Glomerular visceral epithelial cell (primary cell): ENCODE measurements around the gene PTGER3.
"Not testable (repeated sequence)": the region's sequence is repeated elsewhere in the genome, so short reads cannot be mapped to it uniquely, and the experiment has no call there.

Experiments used
- DNase-seq: peaks from one replicate; pipeline ENCODE4 v3.0.0-alpha.2; 2016; ENCODE audit errors: extremely low spot score

Gene PTGER3

GRCh38 chr1:70948396-70949017 is 99.1 kb downstream of the PTGER3 start:
- no peak for DNase-seq

- DNase-seq, result no peak
Measured at GRCh38 chr1:70947835-70948234, 99.8 kb downstream of the PTGER3 start.

- no peak for DNase-seq
Measured at GRCh38 chr1:70945676-70946075, 101.9 kb downstream of the PTGER3 start.

GRCh38 chr1:70945251-70945650 is 102.4 kb downstream of the PTGER3 start:
- no peak for DNase-seq

GRCh38 chr1:70941563-70941962 is 106.1 kb downstream of the PTGER3 start:
- DNase-seq, result no peak

- DNase-seq, result not testable (repeated sequence)
Measured at GRCh38 chr1:70940398-70940797, 107.2 kb downstream of the PTGER3 start.

- DNase-seq, result no peak
Measured at GRCh38 chr1:70934194-70934961, 113.2 kb downstream of the PTGER3 start.

- DNase-seq, result no peak
Measured at GRCh38 chr1:70930062-70930461, 117.6 kb downstream of the PTGER3 start.

- no peak for DNase-seq
Measured at GRCh38 chr1:70922196-70922595, 125.4 kb downstream of the PTGER3 start.
